ENCODE measurements around the gene TEX14.

DNA sequence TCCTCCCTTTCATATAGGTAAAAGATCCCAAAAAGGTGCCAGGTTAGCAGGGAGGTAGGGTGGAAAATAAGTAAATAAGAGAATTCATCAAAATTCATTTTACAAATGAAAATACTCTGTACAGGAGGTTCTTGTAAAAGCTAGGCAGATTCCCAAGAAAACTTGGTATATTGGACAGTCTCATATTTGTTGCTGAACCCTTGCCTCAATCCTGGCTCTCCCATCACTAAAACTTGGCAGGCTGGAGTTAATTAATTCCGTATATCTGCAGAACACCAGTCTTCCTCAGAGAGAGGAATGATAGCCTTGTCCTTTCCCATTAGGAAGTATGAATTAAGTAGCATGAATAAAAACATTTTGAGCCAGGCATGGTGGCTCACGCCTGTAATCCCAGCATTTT is 111.2 kb downstream of the TEX14 start:
- TF ChIP-seq, protein P1, sequence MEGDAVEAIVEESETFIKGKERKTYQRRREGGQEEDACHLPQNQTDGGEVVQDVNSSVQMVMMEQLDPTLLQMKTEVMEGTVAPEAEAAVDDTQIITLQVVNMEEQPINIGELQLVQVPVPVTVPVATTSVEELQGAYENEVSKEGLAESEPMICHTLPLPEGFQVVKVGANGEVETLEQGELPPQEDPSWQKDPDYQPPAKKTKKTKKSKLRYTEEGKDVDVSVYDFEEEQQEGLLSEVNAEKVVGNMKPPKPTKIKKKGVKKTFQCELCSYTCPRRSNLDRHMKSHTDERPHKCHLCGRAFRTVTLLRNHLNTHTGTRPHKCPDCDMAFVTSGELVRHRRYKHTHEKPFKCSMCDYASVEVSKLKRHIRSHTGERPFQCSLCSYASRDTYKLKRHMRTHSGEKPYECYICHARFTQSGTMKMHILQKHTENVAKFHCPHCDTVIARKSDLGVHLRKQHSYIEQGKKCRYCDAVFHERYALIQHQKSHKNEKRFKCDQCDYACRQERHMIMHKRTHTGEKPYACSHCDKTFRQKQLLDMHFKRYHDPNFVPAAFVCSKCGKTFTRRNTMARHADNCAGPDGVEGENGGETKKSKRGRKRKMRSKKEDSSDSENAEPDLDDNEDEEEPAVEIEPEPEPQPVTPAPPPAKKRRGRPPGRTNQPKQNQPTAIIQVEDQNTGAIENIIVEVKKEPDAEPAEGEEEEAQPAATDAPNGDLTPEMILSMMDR (IDR thresholded peaks at IDR 0.05), result no peak
- TF ChIP-seq POLR2AphosphoS5 (IDR thresholded peaks at IDR 0.05) (no peak), POLR2A (IDR thresholded peaks at IDR 0.05) (no peak), EP300 (IDR thresholded peaks at IDR 0.05; ENCODE audit: low read depth) (no peak)

All from transverse colon (tissue), 4 donors.